Measurements from ENCODE around the gene ZNF594. TPM values are rescaled to one million over a fixed set of nuclear protein-coding genes. Genes with fewer than 3 reads are reported as not detected.

ZNF594 gene
- total RNA-seq, 1 experiment from 2014 or later = 12.5 TPM

GRCh38 chr17:5220074-5220473, 28.4 kb upstream of the ZNF594 start:
- Mint-ChIP-seq H3K27ac (no peak overlapping the region), H3K36me3 (ENCODE audit: insufficient read depth in 1 of 3, low read depth in 3 of 3) (no peaks in the 10 kb centered on the region), H3K4me1 (no peaks in the 10 kb centered on the region), H3K9me3 (no peaks in the 10 kb centered on the region), H3K27me3 (ENCODE audit: low read depth) (no peaks in the 10 kb centered on the region; the same call in 1 of the 2 replicates), H3K4me3 (no peak overlapping the region)
- no peak overlapping the region for H3K27ac ChIP-seq (ENCODE audit: insufficient read length, low read depth, low read length)
- no peak overlapping the region for H4K8ac ChIP-seq (replicated peaks; ENCODE audit: insufficient read length, low read depth, low read length)
- H3K14ac ChIP-seq (ENCODE audit: insufficient read depth, low read length) = no peak overlapping the region
- no peak overlapping the region for H3K4me2 ChIP-seq (ENCODE audit: insufficient read depth, insufficient read length, low read length)
- H3T11ph ChIP-seq (ENCODE audit: low read length) = no peak overlapping the region
- no peaks in the 10 kb centered on the region for H3K23me2 ChIP-seq (ENCODE audit: insufficient read length, low read depth, low read length, poor library complexity, severe bottlenecking)
- H4K5ac ChIP-seq (ENCODE audit: insufficient read length, low read depth, low read length) = no peak overlapping the region
- H3K4ac ChIP-seq (ENCODE audit: low read depth, low read length) = no peak overlapping the region
- H2BK15ac ChIP-seq (ENCODE audit: low read depth, low read length) = no peak overlapping the region
- no peak overlapping the region for H3K56ac ChIP-seq (ENCODE audit: insufficient read length, low read depth, low read length)
- H3K9me3 ChIP-seq (ENCODE audit: control insufficient read depth, low read depth, low read length) = no peaks in the 10 kb centered on the region
- H3K18ac ChIP-seq (ENCODE audit: insufficient read length, low read depth, low read length) = no peak overlapping the region
- no peak for DNase-seq
- no peak overlapping the region for H4K91ac ChIP-seq (ENCODE audit: insufficient read length, low read depth, low read length)
- no peak overlapping the region for H3K23ac ChIP-seq (ENCODE audit: insufficient read length, low read depth, low read length)
- WGBS (ENCODE audit: extremely low coverage, insufficient read length, low lambda C conversion rate) = no CpG with 5 or more reads among the region's 5 CpGs
- H3K79me2 ChIP-seq (ENCODE audit: insufficient read depth, low read length) = no peaks in the 10 kb centered on the region
- H2BK20ac ChIP-seq (ENCODE audit: low read depth, low read length, poor library complexity, severe bottlenecking) = no peak overlapping the region
- H4K20me1 ChIP-seq (ENCODE audit: control insufficient read depth, insufficient read depth, insufficient read length) = no peaks in the 10 kb centered on the region
- no peaks in the 10 kb centered on the region; the same call in 1 of the 2 replicates for H3K27me3 ChIP-seq (ENCODE audit: insufficient read depth, low read length)
- H2AK5ac ChIP-seq (ENCODE audit: insufficient read length, low read length) = no peak overlapping the region
- TF ChIP-seq, protein P1, sequence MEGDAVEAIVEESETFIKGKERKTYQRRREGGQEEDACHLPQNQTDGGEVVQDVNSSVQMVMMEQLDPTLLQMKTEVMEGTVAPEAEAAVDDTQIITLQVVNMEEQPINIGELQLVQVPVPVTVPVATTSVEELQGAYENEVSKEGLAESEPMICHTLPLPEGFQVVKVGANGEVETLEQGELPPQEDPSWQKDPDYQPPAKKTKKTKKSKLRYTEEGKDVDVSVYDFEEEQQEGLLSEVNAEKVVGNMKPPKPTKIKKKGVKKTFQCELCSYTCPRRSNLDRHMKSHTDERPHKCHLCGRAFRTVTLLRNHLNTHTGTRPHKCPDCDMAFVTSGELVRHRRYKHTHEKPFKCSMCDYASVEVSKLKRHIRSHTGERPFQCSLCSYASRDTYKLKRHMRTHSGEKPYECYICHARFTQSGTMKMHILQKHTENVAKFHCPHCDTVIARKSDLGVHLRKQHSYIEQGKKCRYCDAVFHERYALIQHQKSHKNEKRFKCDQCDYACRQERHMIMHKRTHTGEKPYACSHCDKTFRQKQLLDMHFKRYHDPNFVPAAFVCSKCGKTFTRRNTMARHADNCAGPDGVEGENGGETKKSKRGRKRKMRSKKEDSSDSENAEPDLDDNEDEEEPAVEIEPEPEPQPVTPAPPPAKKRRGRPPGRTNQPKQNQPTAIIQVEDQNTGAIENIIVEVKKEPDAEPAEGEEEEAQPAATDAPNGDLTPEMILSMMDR (conservative IDR thresholded peaks at IDR 0.05) = no peak
- no peak overlapping the region for H3K9ac ChIP-seq (ENCODE audit: extremely low read depth, insufficient read length, low read length)
- H3K4me1 ChIP-seq (ENCODE audit: insufficient read depth, low read length) = no peaks in the 10 kb centered on the region
- H2BK12ac ChIP-seq (ENCODE audit: insufficient read length, low read depth, low read length) = no peak overlapping the region
- no peaks in the 10 kb centered on the region for H3K79me1 ChIP-seq (ENCODE audit: insufficient read depth, low read depth, low read length, poor library complexity, severe bottlenecking)
- H2BK120ac ChIP-seq (ENCODE audit: low read depth, low read length, poor library complexity, severe bottlenecking) = no peak overlapping the region
- no peak overlapping the region for H2BK5ac ChIP-seq (ENCODE audit: insufficient read length, low read length)
- no peak overlapping the region for H2AFZ ChIP-seq (ENCODE audit: low read length)

All from H9 (cell line).